ACHN (cell line): ENCODE measurements around the gene C5orf52.

Experiments
- DNase-seq: peaks from one replicate; pipeline ENCODE4 v3.0.0-alpha.2; 2015
- in situ Hi-C: cut with HindIII; loops from 2 replicates; pipeline ENCODE4 v1.10.0; 2017; ENCODE audit warnings: low sequenced_read_pairs, low pct_ligation_motif_present, low pct_unique_long_range_greater_than_20kb

The C5orf52 gene

GRCh38 chr5:157670662-157671591 is at the start of gene C5orf52:
Gene C5orf52, plus strand, starts transcription at chr5:157671533. Its CDS starts 82 bp downstream, at chr5:157671615.
- DNase-seq: peak; percentile 13
- in situ Hi-C loops: no loop called here

- DNase-seq: no peak
- in situ Hi-C loops: no loop called here
Observed at GRCh38 chr5:157624144-157624543, 47.2 kb upstream of the C5orf52 start.

GRCh38 chr5:157626831-157627230 is 44.5 kb upstream of the C5orf52 start:
- in situ Hi-C loops: no loop called here
- no peak for DNase-seq

GRCh38 chr5:157630341-157630740 is 41.0 kb upstream of the C5orf52 start:
- in situ Hi-C loops: no loop called here
- no peak for DNase-seq

- DNase-seq: no peak
- in situ Hi-C loops: no loop called here
Observed at GRCh38 chr5:157640406-157641066, 30.8 kb upstream of the C5orf52 start.

- in situ Hi-C loops: no loop called here
- DNase-seq: no peak
Observed at GRCh38 chr5:157648275-157648990, 22.9 kb upstream of the C5orf52 start.

- no peak for DNase-seq
- in situ Hi-C loops: no loop called here
Observed at GRCh38 chr5:157649101-157649500, 22.2 kb upstream of the C5orf52 start.

GRCh38 chr5:157650991-157651611 is 20.2 kb upstream of the C5orf52 start:
- no peak for DNase-seq
- in situ Hi-C loops: no loop called here

- in situ Hi-C loops: no loop called here
- no peak for DNase-seq
Observed at GRCh38 chr5:157651623-157652376, 19.5 kb upstream of the C5orf52 start.

GRCh38 chr5:157652377-157652692 is 19.0 kb upstream of the C5orf52 start, which contains the start of gene SOX30:
Gene SOX30, minus strand, starts transcription at chr5:157652438. Its CDS starts 360 bp downstream, at chr5:157652078.
- DNase-seq: no peak
- in situ Hi-C loops: no loop called here

- in situ Hi-C loops: no loop called here
Observed at GRCh38 chr5:157657516-157657915, 13.8 kb upstream of the C5orf52 start.

GRCh38 chr5:157658893-157659292 is 12.4 kb upstream of the C5orf52 start:
- in situ Hi-C loops: no loop called here
- DNase-seq: no peak

More at GRCh38 chr5:157657516-157657915, 13.8 kb upstream of the C5orf52 start:
- DNase-seq: no peak

- in situ Hi-C loops: no loop called here
- DNase-seq: no peak
Observed at GRCh38 chr5:157659868-157660660, 11.3 kb upstream of the C5orf52 start.

GRCh38 chr5:157665467-157666070 is 5.8 kb upstream of the C5orf52 start:
- no peak for DNase-seq
- in situ Hi-C loops: no loop called here

GRCh38 chr5:157668356-157668755 is 3.0 kb upstream of the C5orf52 start:
- in situ Hi-C loops: no loop called here

GRCh38 chr5:157669701-157670097 is 1.6 kb upstream of the C5orf52 start:
- in situ Hi-C loops: no loop called here

More at GRCh38 chr5:157668356-157668755, 3.0 kb upstream of the C5orf52 start:
- no peak for DNase-seq

More at GRCh38 chr5:157669701-157670097, 1.6 kb upstream of the C5orf52 start:
- no peak for DNase-seq
